Fibroblast of gingiva (primary cell): ENCODE results near the gene ARHGEF33.

Experiments used
- DNase-seq: peaks from one replicate; pipeline ENCODE4 v3.0.0-alpha.2; 2011; ENCODE audit warnings: low read depth

The ARHGEF33 gene

GRCh38 chr2:38889575-38889974 is at the start of gene ARHGEF33:
TSS of gene ARHGEF33 (plus strand) at chr2:38889875. CDS start at chr2:38919448, 29,573 bp downstream.
- DNase-seq = no peak

GRCh38 chr2:38850045-38850444 is 39.6 kb upstream of the ARHGEF33 start:
- no peak for DNase-seq

GRCh38 chr2:38856165-38856564 is 33.5 kb upstream of the ARHGEF33 start:
- peak; percentile 43 for DNase-seq

- DNase-seq = no peak
Observed at GRCh38 chr2:38862476-38862875, 27.2 kb upstream of the ARHGEF33 start.

GRCh38 chr2:38863061-38863695 is 26.5 kb upstream of the ARHGEF33 start:
- no peak for DNase-seq

- no peak for DNase-seq
Observed at GRCh38 chr2:38866773-38867443, 22.8 kb upstream of the ARHGEF33 start.

GRCh38 chr2:38871432-38871831 is 18.2 kb upstream of the ARHGEF33 start:
- no peak for DNase-seq

- DNase-seq = no peak
Observed at GRCh38 chr2:38873763-38874162, 15.9 kb upstream of the ARHGEF33 start.

GRCh38 chr2:38875227-38875575 is 14.5 kb upstream of the ARHGEF33 start:
- no peak for DNase-seq

GRCh38 chr2:38875576-38876367 is 13.9 kb upstream of the ARHGEF33 start, which contains the start of the genes DHX57 and MORN2:
TSS of gene DHX57 (minus strand) at chr2:38875934. CDS start at chr2:38868405, 7,529 bp downstream.
TSS of gene MORN2 (plus strand) at chr2:38875976.
- DNase-seq = peak; percentile 80

GRCh38 chr2:38876407-38876806 is 13.3 kb upstream of the ARHGEF33 start:
- DNase-seq = no peak

GRCh38 chr2:38886063-38886462 is 3.6 kb upstream of the ARHGEF33 start:
- DNase-seq = no peak

- DNase-seq = no peak
Observed at GRCh38 chr2:38887347-38887746, 2.3 kb upstream of the ARHGEF33 start.

- DNase-seq = no peak
Observed at GRCh38 chr2:38887902-38888554, 1.6 kb upstream of the ARHGEF33 start.

GRCh38 chr2:38889045-38889444 is 630 bp upstream of the ARHGEF33 start:
- DNase-seq = no peak

- no peak for DNase-seq
Observed at GRCh38 chr2:38892819-38893218, 3.1 kb downstream of the ARHGEF33 start.

GRCh38 chr2:38898256-38898655 is 8.6 kb downstream of the ARHGEF33 start:
- no peak for DNase-seq

GRCh38 chr2:38900726-38901125 is 11.1 kb downstream of the ARHGEF33 start:
- no peak for DNase-seq

GRCh38 chr2:38905251-38905650 is 15.6 kb downstream of the ARHGEF33 start:
- DNase-seq = no peak

GRCh38 chr2:38907242-38907641 is 17.6 kb downstream of the ARHGEF33 start:
- no peak for DNase-seq

- DNase-seq = no peak
Observed at GRCh38 chr2:38907743-38908562, 18.3 kb downstream of the ARHGEF33 start.

GRCh38 chr2:38909872-38910271 is 20.2 kb downstream of the ARHGEF33 start:
- DNase-seq = no peak
